Epithelial cell of prostate (primary cell): ENCODE results near the gene KAZN.
A peak's percentile ranks its signal among the peaks of the same experiment; 100 is the strongest.
"Not testable (repeated sequence)": the region's sequence is repeated elsewhere in the genome, so short reads cannot be mapped to it uniquely, and the experiment has no call there.

Experiments
- DNase-seq: peaks from one replicate; pipeline ENCODE4 v3.0.0-alpha.2; 2011; ENCODE audit warnings: low read depth, low spot score
- H3K27ac ChIP-seq: fragments of 450-650 bp; 2 replicates; pipeline ENCODE4 v1.5.1; 2017; ENCODE audit warnings: mild to moderate bottlenecking

Gene KAZN

DNA sequence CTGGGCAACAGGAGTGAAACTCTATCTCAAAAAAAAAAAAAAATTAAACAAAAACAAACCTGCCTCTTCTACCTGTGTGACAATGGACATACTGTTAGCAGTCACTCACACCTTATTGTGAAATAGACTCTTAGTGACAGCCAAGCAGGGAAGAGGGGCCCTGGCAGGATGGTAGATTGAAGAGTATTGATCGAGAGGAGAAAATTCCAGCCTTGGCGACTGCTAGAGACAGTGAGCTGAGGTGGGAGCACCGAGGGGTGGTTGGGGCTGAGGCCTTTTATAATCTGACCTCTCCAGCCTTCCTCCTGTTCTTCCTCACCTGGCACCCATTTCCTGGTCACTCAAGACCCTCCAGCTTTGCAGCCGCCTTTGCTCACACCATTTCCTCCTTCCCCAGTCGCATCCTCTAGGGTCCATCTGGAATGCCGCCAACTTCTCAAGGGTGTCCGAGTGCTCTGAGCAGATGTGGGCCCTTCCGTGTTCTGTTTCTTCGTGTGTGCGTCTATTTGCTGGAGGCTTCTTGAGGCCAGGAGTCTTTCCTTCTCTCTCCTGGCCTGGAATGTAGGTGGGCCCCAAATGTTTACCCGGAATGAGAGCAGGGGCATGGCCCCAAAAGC is 358.2 kb downstream of the KAZN start:
- no peak overlapping the region for H3K27ac ChIP-seq
- DNase-seq = no peak

DNA sequence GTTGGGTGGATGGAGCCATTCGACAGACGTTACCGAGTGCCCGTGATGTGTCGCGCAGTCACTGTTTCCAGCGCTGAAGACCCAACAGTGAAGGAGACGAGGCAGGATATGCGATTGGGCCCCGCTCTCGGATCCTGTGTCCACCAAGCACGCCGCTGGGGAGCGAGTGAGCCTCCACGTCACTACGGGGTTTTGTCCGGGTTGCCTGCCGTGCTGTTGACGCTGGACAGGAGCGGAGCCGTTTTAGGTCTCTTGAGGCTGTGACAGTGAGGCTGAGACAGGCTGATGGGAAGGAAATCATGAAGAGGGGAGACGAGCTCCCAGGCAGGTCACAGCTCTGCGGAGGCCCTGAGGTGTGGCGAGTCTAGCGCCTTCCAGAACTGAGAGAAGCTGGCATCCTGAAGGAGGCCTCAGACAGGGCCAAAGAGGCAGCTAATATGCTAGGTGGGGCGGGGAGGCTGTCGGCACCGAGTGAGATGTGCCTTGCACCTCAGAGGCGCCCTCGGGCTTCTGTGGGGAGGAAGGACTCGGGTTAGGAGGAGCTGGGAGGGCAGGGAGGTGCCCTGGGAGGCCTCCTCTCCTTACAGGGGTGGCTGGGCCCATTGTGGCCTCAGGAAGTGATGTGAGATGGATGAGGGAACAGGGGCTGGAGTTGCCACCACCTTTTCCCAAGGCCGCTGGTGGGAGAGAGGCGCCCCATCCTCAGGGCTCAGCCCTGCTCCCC is 359.1 kb downstream of the KAZN start:
- DNase-seq = no peak
- H3K27ac ChIP-seq = no peak overlapping the region

DNA sequence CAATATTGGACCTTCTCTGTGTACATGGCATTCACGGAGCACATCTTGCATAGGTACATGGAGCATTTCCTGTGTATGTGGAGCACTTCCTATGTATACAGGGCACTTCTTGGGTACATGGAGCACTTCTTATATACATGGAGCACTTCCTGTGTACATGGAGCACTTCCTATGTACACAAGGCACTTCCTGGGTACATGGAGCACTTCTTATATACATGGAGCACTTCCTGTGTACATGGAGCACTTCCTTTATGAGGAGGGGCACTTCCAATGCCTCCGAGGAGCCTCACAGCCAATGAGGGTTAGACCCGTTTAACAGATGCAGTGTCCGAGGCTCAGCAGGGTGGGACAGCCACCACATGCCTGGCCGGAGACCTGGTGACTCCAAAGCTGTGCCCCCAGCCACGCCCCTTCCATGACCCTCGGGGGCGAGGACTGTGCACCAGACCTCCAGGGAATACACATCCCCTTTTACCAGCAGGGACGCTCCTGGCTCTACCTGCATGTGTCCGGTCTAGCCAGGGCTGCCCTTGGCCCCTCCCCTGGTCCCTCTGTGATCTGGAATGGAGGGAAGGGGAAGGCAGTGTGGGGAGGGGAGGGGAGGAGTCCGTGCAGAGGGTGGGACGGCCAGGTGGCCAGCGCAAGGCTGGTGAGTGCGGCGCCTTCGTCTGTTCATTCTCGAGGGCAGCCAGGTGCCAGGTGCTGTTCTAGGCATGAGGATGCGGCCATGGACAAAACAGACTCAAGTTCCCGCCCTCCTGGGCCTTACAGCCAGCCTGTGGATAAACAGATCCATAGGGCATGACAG is 360.0 kb downstream of the KAZN start:
- DNase-seq = no peak
- H3K27ac ChIP-seq = no peak overlapping the region

DNA sequence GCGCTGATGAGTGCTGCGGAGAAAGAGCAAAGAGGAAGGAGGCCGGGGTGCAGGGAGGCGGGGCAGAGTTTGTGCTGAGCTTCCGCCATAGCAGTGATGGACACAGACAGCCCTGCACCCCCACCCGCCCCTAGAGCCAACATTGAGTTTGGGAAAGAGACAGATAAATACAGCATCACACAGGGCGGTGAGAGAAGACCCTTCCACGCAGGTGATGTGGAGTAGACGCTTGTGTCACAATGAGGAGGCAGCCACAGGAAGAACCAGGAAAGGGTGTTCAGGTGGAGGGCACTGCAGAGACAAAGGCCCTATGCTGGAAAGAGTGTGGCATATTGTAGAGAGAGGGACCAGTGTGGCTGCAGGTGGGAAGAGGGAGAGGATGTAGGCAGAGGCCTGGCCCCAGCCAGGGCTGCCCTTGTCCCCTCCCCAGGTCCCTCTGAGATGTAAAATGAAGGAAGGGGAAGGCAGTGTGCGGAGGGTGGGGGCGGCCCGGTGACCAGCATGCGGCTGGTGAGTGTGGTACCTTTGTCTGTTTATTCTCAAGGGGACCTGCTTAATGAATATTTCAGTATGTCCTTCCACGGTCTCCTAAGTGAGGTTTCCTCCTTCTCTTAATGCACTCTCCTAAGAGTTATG is 360.7 kb downstream of the KAZN start:
- H3K27ac ChIP-seq = no peak overlapping the region
- no peak for DNase-seq

DNA sequence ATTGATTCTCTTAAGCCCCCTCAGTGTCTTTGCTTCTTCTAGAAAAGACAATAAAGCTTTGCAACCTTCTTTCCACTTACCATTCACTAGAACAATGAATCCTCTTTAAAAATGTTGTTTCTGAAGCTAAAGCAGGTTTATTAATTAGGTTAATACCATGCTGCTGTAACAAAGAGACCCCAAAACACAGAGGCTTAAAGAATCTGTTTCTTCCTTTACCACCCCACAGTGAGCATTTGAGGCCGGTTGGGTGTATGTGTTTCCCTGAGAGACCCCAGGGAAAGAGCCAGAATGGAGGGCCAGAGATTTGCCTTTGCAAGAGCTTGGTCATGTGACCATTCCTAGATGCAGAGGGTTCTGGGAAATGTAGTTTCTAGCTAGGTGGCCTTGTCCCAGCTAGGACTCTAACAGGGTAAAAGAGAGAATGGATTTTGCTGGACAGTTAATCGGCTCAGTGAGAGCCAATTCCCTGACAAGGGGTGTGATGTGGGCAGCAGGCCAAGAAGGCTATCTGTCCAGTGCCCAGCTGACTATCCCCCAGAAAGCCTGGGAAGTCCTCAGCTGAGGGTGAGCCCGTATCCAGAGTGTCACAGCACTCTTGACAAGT is 363.3 kb downstream of the KAZN start:
- no peak for DNase-seq
- no peak overlapping the region for H3K27ac ChIP-seq

DNA sequence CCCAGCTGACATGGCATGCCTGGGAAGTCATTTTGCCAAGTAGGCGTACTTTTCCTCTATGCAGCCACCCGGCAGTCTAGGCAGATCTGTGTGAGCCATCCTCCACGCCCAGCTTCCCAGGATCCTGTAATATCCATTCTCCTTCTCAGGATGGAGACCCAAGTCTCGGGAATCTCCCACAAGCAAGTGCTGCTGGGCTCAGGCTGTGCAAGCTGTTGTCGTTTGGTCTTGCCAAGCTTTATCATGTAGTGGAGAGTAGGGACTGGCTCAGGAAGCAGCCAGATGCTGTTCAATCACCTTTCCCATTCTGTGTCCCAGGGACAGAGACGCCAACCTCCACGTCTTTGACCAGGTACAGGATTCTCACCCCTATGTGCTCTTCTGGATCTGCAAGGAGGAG is 363.9 kb downstream of the KAZN start:
- DNase-seq = no peak
- no peak overlapping the region for H3K27ac ChIP-seq

DNA sequence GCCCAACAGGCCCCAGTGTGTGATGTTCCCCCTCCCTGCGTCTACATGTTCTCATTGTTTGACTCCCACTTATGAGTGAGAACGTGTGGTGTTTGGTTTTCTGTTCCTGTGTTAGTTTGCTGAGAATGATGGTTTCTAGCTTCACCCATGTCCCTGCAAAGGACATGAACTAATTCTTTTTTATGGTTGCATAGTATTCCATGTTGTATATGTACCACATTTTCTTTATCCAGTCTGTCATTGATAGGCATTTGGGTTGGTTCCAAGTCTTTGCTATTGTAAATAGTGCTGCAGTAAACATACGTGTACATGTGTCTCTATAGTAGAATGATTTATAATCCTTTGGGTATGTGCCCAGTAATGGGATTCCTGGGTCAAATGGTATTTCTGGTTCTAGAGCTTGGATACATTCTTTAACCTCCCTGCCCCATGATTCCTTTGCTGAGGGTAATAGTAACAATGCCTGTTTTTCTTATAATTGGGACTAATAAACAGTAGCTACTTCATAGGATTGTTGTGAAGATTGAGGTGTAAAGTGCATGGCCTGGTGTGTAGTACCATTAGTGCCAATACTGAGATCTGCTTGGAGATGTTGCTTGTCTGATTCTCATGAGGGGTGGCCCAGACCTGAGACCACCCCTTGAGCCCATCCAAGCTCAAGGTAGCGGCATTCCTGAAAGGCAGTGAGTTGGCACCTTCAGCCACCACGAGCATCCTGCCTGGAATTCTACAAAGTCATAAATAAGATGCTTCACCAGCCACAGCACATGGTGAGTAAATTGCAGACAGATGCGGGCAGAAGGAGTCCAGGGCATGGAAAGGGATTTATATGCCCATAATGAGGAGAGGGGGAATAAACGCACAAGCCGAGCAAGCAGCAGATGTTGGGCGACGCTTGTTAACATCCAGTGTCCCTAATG is 365.6 kb downstream of the KAZN start:
- not testable (repeated sequence) for H3K27ac ChIP-seq, DNase-seq

DNA sequence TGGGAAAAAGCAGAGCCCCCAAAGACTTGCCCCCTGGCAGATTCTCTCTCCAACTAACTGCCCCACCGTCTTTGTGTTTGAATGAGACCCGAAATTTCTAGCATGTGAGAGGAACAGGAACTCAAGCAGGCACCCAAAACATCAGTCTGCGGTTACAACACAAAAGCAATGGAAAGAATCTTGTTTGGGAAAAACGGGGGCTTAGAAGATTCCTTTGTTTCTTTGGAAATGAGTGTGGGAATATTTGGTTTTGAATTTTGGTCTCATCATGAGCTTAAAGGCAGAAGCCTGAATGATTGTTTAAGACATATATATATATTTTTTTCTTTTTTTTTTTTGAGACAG is 366.2 kb downstream of the KAZN start:
- H3K27ac ChIP-seq = no peak overlapping the region
- no peak for DNase-seq

DNA sequence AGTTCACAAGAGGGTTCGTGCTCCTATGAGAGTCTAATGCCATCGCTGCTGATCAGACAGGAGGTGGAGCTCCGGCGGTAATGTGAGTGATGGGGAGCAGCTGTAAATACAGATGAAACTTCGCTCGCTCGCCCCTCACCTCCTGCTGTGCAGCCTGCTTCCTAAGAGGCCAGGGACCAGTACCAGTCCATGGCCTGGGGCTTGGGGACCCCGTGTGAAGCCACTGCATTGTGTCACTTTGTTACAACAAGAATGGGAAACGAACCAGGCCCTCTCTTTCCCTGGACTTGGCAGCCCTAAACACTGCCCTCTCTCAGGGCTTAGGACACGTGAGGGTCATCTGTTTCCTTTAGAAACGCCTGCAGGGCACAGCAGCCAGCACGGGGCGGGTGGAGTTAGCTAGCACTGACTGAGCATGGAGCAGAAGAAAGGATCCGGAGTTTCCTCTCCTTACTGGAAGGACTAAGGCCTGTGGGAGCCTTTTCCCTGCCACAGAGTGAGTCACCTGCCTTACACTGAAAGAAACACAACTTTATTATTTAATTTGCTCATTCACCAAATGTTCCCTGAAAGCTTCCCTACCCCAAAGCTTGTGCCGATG is 369.9 kb downstream of the KAZN start:
- peak overlapping the region; percentile 16 for H3K27ac ChIP-seq
- DNase-seq = no peak

DNA sequence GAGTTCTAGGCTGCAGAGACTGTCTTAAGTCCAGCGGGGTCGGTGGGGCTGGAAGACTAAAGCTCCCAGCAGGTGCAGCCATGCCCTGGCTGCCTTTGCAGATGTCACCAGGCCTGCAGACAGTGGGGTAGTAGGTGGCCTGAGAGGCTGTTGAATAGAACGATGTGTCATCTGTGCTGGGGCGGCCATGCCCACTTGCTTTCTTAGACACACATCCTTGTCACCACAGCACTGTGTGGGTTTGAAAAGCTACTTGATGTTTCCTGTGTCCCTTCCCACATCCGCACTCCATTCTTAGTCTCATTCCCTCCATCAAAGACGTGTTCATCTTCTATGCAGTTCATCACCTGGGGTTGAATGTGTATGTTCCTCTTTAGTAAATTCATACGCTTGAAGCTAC is 370.5 kb downstream of the KAZN start:
- H3K27ac ChIP-seq = peak overlapping the region; percentile 16

DNA sequence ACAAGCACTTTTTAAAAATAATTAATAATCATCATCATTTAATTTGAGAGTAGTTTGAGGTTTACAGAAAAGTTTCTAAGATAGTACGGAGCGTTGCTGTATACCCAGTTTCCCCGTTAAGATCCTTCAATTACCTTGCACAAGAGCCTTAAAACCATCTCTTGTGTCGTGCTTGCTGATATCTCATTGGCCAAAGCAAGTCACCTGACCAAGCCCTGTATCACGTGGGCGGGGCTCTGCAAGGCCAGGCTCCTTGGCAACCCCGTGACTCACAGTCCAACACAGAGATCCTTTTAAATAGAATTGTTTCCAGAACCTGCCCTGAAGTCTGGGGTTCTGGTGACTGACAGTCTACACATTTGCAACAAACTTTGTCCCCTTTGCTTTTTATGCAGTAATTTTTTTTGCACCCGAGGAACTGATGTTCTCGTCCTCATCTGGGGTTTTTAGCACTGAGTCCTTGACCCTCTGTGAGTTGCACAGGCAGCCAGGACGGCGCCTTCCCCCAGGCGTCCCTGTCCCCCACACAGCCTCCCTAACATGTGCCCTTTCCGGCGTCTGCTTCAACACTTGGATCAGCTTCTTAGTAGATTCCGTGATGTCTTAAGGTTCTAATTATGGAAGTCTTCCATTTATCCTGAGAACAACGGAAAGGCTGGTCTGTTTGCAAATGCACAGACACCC is 371.8 kb downstream of the KAZN start:
- peak; percentile 57 for DNase-seq
- no peak overlapping the region for H3K27ac ChIP-seq

More for the DNA sequence above, 370.5 kb downstream of the KAZN start:
- no peak for DNase-seq

DNA sequence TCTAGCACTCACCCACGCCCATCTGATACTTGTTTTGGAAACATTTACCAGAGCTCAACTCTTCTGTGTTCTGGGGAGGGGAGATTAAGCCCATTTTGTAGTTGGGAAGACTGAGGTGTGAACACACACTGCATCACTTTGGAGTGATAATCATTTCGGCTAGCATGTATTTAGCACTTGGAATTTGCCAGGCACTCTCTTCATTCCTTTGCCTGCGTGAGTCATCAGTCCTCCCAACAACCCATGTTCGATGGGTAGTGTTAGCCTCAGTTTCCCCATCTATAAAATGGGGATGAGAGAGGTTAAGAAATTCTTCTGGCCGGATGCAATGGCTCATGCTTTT is 372.3 kb downstream of the KAZN start:
- H3K27ac ChIP-seq = no peak overlapping the region
- DNase-seq = no peak

DNA sequence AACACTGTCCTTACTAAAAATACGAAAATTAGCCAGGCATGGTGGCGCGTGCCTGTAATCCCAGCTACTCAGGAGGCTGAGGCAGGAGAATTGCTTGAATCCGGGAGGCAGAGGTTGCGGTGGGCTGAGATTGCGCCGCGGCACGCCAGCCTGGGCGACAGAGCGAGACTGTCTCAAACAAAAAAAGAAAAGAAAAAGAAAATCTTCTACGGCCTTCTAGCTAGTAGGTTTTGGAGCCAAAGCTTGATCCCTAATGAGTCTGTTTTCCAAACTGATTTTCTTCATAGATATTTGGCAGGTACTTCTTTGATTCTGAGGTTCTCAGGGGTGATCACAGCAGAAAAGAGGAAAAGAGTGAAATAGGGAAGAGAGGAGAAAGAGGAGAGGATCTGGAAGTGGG is 372.7 kb downstream of the KAZN start:
- H3K27ac ChIP-seq = no peak overlapping the region
- no peak for DNase-seq

DNA sequence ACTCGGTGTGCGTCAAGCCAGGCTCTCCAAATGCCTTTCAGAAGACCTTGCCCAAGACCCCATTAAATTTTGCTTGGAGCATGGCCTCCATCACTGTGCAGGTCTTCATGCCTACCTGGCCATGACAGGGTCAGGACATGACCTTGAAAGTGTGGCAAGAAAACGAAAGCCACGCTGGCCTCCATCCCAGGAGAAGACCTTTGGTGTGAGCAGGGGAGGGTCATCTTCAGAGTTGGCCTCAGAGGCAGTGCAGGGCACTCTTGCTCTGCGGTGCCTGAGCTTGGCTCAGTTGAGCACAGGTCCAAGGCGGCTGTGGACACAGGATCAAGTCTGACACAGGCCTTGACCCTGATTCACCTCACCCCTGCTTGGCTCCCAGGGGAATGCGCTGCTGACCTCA is 373.6 kb downstream of the KAZN start:
- DNase-seq = no peak
- no peak overlapping the region for H3K27ac ChIP-seq

DNA sequence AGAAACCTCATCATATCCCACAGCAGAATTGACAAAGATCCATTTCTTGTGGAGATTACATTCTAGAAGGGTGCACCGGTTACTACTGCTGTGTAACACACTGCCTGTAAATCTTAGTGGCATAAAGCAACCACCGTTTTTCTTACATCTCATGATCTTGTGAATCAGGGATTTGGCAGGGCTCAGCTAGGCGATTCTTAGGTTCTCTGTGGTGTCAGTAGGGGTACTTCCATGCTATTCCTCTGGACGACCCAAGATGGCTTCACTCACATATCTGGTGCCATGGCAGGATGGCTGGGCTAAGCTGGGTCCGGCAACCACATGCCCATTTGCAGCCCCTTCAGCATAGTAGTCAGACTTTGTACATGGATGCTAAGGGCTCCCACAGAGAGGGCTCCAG is 375.3 kb downstream of the KAZN start:
- H3K27ac ChIP-seq = no peak overlapping the region
- no peak for DNase-seq

DNA sequence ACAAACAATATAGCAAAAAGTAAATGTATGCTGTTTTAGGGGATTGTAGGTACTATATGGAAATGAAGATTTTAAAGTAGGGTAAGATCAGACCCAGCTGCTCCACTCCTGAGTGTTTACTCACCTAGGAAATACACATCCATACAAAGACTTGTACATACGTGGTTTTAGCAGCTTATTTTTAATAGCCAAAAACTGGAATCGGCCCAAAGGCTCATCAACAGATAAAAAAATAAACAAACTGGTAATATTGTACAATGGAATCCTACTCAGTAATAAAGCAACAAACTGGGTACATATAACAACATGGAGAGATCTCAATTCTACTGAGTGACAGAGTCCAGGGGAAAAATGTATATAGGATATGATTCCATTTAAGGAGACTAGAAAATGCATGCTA is 375.9 kb downstream of the KAZN start:
- no peak overlapping the region for H3K27ac ChIP-seq
- DNase-seq = no peak

DNA sequence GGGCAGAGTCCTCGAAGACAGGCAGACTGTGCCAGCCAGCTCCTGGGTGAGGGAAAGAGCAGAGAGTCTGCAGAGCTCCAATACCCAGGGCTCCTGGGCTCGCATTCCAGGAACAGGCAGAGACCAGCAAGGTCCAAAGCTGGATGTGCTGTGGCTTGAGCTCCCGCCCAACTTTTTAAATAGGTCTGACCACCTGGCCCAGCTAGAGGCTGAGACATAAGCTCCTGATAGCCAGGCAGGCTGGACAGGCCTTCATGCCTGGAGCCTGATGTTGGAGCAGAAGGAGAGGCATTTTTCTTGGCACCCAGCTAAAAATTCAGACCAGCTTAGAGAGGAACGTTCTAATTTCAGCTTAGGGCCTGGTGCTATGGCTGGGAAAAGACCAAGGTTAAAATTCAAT is 376.6 kb downstream of the KAZN start:
- no peak for DNase-seq
- no peak overlapping the region for H3K27ac ChIP-seq

DNA sequence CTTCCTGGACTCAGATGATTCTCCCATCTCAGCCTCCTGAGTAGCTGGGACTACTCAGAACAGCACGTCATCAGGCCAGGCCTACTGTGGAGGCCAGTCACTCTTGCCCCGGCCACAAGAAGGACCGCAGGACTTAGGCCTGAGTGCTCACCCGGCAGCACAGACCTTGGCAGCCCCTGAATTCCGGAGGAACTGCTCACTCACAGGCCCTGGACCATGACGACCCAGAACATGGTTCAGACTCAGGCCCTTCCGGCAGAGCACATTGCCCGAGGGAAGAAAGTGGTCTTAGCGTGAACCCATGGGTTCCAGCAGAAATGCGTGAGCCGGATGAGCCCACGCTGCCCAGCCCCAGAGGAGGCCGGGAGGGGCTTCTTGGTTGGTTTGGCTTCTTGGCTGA is 377.8 kb downstream of the KAZN start:
- no peak overlapping the region for H3K27ac ChIP-seq
- no peak for DNase-seq
